GM10266 (cell line): ENCODE measurements around the gene TSPAN18.

Experiments used
- DNase-seq: peaks from one replicate; pipeline ENCODE4 v3.0.0; 2012; ENCODE audit errors: extremely low spot score
- CTCF ChIP-seq: IDR thresholded peaks from 2 replicates; pipeline ENCODE4 v1.5.1; 2012; ENCODE audit warnings: mild to moderate bottlenecking, low read depth; ENCODE audit not compliant: control insufficient read depth, insufficient read depth; ENCODE audit errors: missing control alignments

TSPAN18 gene

GRCh38 chr11:44853666-44854065, 126.9 kb downstream of the TSPAN18 start:
- no peak for TF ChIP-seq CTCF

GRCh38 chr11:44854086-44854485, 127.3 kb downstream of the TSPAN18 start:
- no peak for TF ChIP-seq CTCF
- no peak for DNase-seq

More at GRCh38 chr11:44853666-44854065, 126.9 kb downstream of the TSPAN18 start:
- DNase-seq = no peak

- no peak for TF ChIP-seq CTCF
- DNase-seq = no peak
These were observed 128.2 kb downstream of the TSPAN18 start for GRCh38 chr11:44854741-44855492.

GRCh38 chr11:44855493-44855849, 128.7 kb downstream of the TSPAN18 start:
- TF ChIP-seq CTCF = no peak
- DNase-seq = no peak

- no peak for TF ChIP-seq CTCF
- no peak for DNase-seq
These were observed 130.8 kb downstream of the TSPAN18 start for GRCh38 chr11:44857490-44858090.

- no peak for DNase-seq
These were observed 132.2 kb downstream of the TSPAN18 start for GRCh38 chr11:44858796-44859527.

More at GRCh38 chr11:44858796-44859527, 132.2 kb downstream of the TSPAN18 start:
- no peak for TF ChIP-seq CTCF
